CD1c-positive myeloid dendritic cell (primary cell): ENCODE measurements around the gene PLCB4.

Experiments
- DNase-seq: peaks from one replicate; pipeline ENCODE4 v3.0.0-alpha.2; 2016; ENCODE audit errors: extremely low spot score

PLCB4 gene

DNA sequence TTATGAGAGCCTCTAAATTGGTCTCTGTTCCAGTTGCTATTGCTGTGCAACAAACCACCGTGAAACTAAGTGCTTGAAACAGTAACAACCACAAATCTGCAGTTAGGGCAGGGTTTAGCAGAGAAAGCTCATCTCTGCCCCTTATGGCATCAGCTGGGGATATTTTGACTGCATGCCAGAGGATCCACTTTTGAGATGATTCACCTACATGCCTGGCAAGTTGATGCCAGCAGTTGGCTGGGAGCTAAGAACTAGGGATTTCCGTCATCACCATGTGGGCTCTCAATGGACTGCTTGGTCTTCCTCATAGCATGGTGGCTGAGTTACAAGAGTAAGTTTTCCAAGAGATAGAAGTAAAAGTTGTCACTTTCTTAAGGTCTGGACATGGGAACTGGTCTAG is 35.1 kb downstream of the PLCB4 start:
- DNase-seq, result no peak

DNA sequence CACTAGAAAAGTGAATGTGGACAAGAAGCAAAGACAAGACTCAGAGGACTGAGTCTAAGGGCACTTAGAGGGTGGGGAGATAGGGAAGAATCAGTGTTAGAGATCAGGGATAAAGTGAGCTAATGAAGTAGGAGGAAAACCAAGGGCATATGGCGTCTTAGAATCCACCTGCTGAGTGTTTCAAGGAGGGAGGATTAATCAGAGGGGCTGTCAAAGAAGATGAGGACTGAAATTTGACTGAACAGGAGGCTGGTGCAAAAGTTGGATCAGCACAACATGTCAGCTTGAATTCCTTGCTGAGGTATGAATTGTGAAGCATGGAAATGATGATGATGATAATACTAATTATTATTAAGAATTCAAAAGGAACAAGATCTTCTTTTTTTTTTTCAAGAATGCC is 39.4 kb downstream of the PLCB4 start:
- DNase-seq, result no peak

DNA sequence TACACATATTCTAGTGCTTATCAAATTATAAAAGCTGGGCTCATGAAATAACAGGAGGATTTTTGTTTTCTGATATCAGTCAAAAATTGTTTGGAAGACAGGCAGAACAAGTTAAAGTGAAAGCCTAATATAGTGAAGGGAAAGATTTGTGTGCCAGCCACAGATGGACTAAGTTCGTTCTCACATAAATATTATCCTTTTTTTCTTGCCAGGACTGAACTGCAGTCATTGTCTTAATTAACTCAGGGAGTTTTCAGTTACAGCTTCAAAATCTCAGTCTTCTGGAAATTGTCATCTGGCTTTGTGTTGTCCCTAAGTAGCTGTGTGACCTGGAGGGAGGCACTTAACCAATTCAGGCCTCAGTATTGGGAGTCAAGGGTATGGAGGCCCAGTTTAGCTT is 40.7 kb downstream of the PLCB4 start:
- DNase-seq, result no peak

GRCh38 chr20:9110365-9110764 is 41.5 kb downstream of the PLCB4 start:
- no peak for DNase-seq

- DNase-seq, result no peak
Measured at GRCh38 chr20:9110916-9111432, 42.1 kb downstream of the PLCB4 start.

- DNase-seq, result no peak
Measured at GRCh38 chr20:9112541-9113515, 43.9 kb downstream of the PLCB4 start.

DNA sequence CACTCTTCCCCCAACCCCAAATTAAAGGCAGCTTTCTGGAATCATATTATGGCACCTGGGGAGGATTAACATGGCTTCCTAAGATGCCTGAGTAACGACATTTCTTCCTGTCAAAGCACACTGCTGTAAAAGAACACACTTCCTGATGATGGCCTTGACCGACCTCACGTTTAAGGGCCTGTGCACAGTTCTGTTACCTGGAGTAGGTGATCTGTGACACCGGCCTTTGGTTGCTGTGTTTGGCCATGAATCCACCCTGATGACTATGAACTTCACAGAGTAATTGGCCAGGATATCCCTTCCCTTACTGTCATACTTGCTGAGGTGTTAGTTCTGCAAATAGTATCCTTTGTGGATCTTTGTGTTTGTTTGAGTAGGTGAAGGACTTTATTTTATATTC is 45.8 kb downstream of the PLCB4 start:
- no peak for DNase-seq

GRCh38 chr20:9117548-9117947 is 48.7 kb downstream of the PLCB4 start:
- no peak for DNase-seq

DNA sequence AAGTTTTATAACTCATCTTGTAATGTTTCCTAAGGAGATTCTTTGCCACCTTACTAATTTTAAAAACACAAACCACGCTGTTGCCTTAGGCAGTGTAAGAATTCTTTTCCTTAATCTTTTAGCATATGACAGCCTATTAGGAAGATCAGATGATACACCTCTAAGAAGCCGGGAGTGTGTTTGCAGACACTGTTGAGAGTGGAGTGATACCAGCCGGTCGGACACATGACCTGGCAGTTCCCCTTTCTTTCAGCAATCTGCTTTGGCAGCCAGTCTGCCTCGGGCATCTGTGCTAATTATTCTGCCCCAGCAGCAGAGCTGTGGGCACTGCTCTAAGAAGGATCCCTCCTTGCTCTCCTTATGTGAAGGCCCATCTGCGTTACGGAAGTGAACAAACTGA is 50.9 kb downstream of the PLCB4 start:
- no peak for DNase-seq

DNA sequence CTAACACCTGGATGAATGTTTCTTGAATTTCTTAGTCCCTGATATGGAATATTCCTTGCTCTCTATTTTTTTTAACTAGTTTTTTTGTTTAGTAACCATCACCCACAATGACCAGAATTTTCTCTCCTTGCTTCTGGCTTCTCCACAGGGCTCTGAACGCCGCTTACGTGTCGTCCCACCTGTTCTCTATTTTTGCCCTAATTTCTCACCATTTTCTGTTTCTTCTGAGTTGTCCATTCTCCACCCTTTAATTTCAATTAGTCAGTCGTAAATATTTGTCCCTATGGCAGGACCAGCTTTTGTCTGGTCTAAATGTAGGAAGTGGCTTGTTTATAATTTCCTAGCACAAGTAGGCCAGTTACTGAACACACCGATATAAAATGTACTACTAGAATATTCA is 52.3 kb downstream of the PLCB4 start:
- no peak for DNase-seq

DNA sequence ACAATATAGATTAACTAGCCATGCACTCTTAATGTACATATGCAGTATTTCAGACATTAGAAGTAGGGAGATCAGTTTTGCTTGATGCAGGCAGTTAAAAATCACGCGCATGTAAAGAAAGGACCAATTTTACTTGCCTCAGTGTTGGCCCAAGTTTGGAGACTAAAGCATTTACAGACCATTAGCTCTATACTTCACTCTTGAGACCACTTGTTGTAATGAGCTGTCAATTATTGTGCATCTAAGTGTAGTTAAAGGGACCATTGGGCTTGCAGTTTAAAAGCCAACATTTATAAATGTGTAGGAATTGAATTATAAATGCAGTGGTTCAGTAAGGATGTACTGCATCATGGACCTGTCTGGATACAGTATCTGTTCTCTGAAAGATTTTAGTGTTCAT is 53.7 kb downstream of the PLCB4 start:
- no peak for DNase-seq

DNA sequence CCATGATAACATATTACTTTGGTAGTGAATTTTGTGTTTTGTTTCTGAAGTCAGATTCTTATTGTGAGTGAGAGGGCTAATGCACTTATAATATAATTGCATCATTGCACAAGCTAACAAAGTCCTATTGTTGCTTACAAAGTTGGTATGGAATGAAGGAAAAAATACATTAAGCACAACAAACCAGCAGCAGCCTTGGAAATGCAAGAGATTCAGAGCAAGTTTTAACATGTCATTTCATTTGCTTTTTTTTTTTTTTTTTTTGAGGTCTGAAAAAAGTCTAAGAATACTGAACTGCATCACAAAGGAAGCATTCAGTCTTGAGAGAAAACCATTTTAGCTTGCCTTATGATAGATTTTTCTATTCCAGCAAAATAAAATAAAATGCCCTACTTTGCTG is 57.6 kb downstream of the PLCB4 start:
- DNase-seq, result no peak

DNA sequence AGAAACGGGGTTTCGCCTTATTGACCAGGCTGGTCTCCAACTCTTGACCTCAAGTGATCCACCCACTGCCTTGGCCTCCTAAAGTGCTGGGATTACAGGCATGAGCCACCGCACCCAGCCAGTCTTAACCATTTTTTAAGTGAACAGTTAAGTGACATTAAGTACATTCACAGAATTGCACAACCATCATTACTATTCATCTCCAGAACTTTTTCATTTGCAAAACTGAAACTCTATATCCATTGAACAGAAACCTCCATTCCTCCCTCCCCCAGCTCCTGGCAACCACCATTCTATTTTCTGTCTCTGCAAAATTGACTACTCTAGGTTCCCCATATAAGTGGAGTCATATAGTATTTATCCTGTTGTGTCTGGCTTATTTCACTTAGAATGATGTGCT is 59.7 kb downstream of the PLCB4 start:
- DNase-seq, result no peak

DNA sequence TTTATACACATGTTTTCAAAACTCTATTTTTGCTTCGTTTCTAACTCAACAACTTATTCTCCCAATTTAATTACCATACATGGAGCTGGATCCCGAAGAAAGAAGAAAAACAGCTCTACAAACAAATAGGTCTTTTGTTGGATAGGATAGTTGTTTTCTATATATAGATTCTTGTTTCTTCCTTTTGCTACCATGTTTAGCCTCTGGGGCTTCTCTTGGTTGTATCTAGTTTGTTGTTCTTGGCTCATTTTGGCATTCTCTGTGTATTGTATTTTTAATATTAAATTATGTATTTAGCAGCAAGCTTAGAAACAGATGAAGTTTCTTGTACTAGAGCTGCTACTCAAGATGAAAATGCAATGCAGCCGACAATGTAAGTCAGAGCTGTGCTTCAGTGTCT is 60.9 kb downstream of the PLCB4 start:
- no peak for DNase-seq

- DNase-seq, result no peak
Measured at GRCh38 chr20:9130521-9130920, 61.6 kb downstream of the PLCB4 start.

DNA sequence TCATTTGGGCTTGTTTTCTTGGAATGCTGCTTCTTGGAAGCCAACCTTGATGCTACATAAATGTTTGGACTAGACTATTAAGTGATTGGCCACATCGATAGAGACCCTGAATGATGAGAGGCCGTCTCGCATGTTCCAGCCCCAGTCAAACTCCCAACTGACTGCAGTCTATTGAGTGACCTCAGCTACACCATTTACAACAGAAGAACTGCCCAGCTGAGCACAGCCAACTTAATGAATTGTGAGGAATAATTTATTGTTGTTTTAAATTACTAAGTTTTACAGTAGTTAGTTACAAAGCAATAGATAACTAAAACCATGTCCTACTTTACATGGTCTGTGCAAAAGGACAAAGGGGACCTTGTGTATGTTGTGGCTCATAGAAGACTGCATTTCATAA is 63.0 kb downstream of the PLCB4 start:
- no peak for DNase-seq

DNA sequence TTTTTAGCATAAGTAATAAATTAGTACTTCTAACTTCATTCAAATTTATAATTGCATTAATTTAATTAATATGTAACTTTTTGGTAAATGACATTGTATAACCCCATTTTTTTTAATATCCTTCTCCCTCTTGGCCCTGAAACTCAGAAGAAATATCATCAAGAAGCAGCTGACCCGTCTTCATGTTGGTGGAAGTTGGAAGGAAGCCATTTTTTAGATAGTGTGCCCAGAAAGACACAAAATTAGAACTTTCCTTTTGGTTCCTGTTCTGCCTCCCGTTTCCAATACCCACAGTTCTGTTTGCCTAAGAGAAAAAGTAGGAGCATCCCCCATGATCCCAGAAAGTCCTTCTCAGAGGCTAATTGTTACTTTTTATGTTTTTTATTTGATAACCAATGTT is 65.5 kb downstream of the PLCB4 start:
- DNase-seq, result no peak

- no peak for DNase-seq
Measured at GRCh38 chr20:9136114-9136513, 67.2 kb downstream of the PLCB4 start.

- no peak for DNase-seq
Measured at GRCh38 chr20:9137001-9137400, 68.1 kb downstream of the PLCB4 start.

GRCh38 chr20:9139106-9139833 is 70.4 kb downstream of the PLCB4 start:
- peak; percentile 12 for DNase-seq

DNA sequence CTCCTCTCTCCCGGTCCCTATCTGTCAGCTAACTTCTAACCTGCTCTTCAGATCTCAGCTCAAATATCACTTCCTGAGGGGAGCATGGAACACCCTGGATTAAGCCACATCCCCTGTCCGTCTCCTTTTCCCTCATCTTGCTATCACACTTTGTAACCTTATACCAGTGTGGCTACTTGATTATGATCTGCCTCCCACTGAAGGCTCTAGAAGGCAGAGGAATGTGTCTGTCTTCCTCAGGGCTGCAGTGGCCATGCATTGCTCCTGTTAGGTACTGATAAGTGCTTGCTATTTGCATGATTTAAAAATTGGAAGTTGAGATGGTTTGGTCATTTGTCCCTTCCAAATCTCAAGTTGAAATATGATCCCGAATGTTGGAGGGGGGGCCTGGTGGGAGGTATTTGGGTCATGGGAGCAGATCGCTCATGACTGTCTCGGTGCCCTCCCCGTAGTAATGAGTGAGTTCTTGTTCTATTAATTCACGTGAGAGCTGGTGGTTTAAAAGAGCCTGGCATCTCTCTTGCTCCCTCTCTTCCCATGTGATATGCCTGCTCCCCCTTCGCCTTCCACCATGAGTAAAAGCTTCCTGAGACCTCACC is 71.4 kb downstream of the PLCB4 start:
- DNase-seq, result no peak

DNA sequence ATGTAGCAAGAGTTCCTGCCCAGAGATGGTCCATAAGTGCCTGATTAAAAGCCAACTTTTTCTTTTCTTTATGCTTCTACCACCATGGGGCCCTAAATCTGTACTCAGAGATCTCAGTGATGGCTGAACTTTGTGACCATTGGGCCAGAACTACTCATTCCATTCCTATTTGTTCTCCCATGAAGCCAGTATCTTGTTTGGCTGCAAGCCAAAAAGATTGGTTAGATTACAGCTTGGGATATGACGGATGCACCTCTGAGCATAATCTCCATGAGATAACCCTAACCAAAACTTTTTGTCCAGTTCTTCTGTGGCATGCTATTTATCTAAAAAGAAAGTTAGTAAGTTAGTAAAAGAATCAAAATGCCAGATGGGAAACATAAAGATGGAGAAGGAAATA is 72.2 kb downstream of the PLCB4 start:
- no peak for DNase-seq

- no peak for DNase-seq
Measured at GRCh38 chr20:9141921-9142320, 73.0 kb downstream of the PLCB4 start.
